ENCODE results near the gene DSTYK.

DSTYK gene

DNA sequence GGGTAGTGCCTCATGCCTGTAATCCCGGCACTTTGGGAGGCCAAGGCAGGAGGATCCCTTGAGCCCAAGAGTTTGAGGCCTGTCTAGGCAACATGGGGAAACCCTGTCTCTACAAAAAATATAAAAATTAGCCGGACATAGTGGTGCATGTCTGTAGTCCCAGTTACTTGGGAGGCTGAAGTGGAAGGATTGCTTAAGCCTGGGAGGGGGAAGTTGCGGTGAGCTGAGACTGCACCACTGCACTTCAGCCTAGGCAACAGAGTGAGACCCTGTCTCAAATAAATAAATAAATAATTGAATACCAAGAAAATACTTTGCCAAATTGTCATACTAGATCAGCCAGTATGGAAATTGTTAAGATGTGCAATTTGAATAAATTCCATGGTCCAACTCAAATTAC lies 83.9 kb downstream of the DSTYK start:
- DNase-seq (ENCODE audit: low read depth in 2 of 2), result no peak

GRCh38 chr1:205124726-205125125 lies 86.8 kb downstream of the DSTYK start:
- no peak for DNase-seq (ENCODE audit: low read depth in 2 of 2)

GRCh38 chr1:205122489-205122882 lies 89.0 kb downstream of the DSTYK start:
- DNase-seq (ENCODE audit: low read depth in 2 of 2), result no peak

DNA sequence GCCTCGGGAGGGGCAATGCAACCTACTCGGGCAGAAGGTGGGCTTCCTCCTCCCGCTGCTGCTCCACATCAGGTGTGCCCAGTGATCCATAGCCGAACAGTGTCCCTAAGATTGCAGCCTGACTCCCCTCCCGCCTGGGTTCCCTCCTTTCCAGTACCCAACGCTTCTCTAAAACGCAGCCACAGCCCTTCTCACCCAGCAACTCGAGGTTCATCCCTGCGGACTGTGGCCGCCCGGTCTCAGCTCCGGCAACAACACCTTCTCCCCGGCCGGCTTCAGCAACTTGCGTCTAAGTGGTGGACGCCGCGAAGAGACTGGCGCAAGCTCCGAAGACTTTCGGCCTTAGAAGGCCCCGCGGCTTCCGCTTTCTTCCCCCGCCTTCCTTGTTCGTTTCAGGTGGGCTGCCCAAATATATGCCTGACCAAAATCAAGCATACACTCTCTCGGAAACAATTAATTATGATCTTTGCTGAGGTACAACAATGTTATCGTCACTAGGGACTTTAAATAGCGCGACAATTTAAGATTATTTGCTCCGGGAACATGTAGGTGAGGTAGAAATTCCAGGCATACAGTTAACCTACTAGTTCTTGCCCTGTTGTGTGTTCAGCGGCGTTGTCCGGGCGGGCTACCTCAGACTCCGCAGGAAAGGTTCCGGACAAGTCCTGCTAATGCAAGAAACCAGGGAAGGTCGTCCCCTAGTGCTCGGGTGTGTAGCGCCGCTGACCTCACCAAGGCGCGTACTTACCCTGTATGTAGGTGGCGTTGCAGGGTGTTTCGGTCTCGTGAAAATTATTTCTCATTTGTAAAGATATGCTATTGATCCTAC lies 89.6 kb downstream of the DSTYK start, which contains the start of gene RBBP5:
TSS of gene RBBP5 (minus strand) at position 319 of the 829 bp plus-strand sequence. CDS start at position 214, 105 bp downstream.
- DNase-seq (ENCODE audit: low read depth in 2 of 2), result peak; percentile 94 to 95

DNA sequence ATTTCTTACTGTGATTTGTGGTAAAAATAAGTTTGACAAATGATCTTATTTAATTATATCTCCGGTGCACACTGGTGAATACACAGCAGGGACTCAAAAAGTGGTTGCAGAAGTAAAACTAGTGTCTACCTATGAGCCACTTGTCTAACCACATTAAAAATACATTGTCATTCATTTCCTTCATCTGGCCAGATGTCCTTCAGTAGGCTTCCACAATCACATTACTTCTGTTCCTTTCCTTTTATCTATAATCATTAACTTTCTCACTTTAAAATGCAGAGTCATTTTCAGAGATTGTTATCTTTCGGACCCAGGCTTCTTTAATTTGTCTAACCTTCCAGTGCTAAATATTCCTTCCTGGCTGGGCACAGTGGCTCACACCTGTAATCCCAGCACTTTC lies 92.8 kb downstream of the DSTYK start:
- DNase-seq (ENCODE audit: low read depth in 2 of 2), result no peak

DNA sequence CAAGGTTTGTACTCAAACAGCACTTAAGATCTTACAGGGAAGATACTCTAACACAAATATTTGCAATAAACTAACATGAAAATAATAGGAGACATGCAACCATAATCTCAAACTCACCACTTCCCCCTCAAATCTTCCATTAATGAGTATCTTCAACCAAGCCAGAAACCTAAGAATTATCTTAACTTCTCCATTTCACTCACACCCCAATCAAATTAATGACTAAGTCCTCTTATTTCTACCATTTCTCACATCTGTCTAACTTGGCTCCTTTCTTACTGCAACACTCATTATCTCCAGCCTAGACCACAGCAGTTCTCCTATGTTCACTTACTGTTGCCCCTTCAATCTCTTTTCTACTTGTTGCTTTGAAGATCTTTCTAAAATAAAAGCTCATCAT lies 100.1 kb downstream of the DSTYK start:
- no peak for DNase-seq (ENCODE audit: low read depth in 2 of 2)

- DNase-seq (ENCODE audit: low read depth in 2 of 2), result no peak
Measured at GRCh38 chr1:205109711-205110110, 101.8 kb downstream of the DSTYK start.

DNA sequence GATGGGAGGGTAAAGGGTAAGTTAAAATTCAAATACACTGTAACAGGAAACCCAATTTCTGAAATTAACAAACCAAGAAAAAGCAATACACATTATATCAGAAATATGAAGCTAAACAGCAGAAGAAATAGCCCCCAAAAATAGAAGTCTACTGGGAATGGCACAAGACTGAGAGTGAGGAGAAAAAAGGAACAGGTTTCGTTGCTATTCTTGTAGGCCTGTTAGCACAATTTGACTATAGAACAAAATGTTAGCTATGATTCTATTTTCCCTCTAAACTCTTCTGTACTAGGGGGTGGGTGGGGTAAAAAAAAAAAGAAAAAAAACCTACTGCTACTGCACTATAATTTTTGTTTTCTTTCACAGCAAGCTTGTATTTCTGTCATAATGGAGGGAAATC lies 102.2 kb downstream of the DSTYK start:
- no peak for DNase-seq (ENCODE audit: low read depth in 2 of 2)

DNA sequence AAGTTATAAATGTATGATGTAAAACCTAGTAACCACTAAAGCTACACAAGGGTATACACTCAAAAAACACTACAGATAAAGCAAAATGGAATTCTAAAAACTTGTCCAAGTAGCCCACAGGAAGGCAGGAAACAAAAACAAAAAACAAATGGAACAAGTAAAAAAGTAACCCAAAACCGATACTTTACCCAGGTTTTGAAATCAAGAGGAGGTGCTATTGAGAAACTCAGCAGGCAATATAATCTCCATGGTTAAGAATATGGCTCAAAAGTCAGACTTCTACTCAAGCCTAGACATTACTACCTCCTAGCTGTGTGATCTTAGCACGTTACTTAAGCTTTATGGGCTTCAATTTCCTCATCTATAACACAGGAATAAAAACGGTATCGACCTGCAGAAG lies 103.0 kb downstream of the DSTYK start:
- DNase-seq (ENCODE audit: low read depth in 2 of 2), result no peak

- DNase-seq (ENCODE audit: low read depth in 2 of 2), result no peak
Measured at GRCh38 chr1:205107327-205107726, 104.2 kb downstream of the DSTYK start.

DNA sequence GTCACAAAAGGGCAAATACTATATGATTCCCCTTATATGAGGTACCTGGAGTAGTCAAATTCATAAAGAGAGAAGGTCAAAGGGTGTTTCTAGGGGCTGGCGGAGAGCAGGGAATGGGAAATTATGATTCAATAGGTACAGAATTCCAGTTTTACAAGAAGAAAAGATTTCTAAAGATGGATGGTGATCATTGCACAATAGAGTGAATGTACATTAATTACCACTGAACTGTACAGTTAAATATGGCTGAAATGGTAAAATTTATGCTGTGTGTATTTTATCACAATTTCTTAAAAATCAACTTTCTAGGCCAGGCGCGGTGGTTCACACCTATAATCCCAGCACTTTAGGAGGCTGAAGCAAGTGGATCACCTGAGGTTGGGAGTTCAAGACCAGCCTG lies 109.1 kb downstream of the DSTYK start:
- no peak for DNase-seq (ENCODE audit: low read depth in 2 of 2)

GRCh38 chr1:205098242-205098641 lies 113.3 kb downstream of the DSTYK start:
- no peak for DNase-seq (ENCODE audit: low read depth in 2 of 2)

GRCh38 chr1:205095422-205095821 lies 116.1 kb downstream of the DSTYK start:
- no peak for DNase-seq (ENCODE audit: low read depth in 2 of 2)

Data from fibroblast of skin of left biceps (primary cell).